ELF-1 (cell line): ENCODE results near the gene CDH4.

Experiments
- DNase-seq: peaks from one replicate; pipeline ENCODE4 v3.0.0-alpha.2; 2016; ENCODE audit warnings: low read depth, low spot score

CDH4 gene

GRCh38 chr20:61516346-61517208, 264.5 kb downstream of the CDH4 start:
- no peak for DNase-seq

- DNase-seq, result no peak
Observed at GRCh38 chr20:61517419-61517818, 265.4 kb downstream of the CDH4 start.

- DNase-seq, result no peak
Observed at GRCh38 chr20:61518424-61518951, 266.4 kb downstream of the CDH4 start.

DNA sequence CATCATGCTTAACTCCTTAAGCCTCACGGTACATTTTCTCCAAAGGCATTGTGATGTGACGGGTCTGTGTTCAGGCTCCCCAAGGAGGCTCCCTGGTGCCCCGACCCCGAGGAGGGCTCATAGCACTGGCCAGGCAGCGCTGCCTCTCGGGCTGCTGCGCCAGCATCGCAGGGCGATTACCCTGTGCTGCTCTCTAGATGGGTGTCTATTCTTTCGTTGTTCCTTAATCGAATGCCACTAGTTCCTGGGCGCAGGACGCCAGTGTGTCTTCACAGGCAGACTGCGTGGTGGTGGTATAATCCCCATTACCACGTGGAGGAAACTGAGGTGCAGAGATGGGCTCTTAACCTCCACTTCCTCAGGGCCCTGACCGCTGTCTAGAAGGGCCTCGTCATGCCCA, 267.4 kb downstream of the CDH4 start:
- DNase-seq, result no peak

DNA sequence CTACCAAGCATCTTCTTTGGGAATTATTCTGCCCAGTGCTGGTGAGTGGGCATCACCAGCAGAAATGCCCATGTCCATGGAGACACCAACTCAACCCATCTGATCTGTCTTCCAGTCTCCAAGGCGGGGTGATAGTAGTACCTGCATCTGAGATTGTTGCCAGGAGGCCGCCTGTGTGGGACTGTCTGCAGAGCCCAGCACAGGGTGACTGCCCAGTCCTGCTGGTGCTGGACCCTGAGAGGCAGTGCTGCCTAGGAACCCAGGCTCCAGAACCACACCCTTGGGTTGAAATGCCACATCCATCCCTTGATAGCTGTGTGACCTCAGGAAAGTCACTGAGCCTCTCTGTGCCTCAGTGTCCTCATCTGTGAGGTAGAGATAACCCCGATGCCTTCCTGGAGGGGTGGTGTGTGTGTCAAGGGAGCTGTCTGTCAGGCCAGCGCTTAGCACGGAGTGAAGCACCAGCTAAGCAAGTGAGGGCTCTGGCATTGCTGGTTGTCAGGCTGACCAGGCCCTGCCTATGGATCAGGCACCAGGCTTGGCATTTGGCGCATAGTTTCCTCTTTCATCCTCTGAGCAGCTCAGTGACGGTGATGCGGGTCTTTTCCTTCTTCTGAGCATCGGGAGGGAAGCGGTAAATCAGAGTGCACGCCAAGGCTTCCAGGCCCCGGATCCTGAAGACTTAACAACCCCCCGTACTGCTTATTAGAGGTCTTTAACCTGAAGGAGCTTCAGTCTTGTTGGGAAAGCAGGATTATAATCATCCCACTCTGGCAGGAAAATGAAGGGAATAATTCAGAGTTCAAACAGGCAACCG, 268.2 kb downstream of the CDH4 start:
- DNase-seq, result no peak

DNA sequence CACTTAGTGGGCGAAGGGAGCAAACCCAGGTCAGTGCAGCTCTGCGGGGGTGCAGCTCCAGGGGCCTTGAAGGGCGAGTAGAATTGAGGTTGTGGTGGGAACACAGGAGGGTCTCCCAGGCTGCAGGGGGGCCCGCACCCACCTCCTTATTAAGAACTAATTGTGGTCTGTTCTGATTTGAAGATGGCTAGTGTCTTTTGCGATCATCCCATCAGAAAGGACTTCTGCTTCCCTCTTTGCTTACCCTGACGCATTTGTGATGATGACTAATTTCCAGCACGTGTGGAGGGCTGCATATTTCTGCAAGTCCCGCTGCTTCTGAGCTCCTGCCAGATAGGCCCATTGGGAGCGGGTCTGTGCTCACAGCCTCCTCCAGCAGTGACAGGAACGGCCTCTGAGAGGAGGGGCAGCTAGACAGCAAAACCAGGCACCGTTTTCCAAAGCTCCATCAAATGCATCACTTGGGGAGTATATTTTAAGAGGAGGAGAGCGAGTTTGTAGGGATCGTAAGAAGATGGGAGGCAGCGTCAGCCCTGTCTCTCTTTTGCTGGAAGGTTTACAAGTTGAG, 268.9 kb downstream of the CDH4 start:
- DNase-seq, result peak; percentile 32

DNA sequence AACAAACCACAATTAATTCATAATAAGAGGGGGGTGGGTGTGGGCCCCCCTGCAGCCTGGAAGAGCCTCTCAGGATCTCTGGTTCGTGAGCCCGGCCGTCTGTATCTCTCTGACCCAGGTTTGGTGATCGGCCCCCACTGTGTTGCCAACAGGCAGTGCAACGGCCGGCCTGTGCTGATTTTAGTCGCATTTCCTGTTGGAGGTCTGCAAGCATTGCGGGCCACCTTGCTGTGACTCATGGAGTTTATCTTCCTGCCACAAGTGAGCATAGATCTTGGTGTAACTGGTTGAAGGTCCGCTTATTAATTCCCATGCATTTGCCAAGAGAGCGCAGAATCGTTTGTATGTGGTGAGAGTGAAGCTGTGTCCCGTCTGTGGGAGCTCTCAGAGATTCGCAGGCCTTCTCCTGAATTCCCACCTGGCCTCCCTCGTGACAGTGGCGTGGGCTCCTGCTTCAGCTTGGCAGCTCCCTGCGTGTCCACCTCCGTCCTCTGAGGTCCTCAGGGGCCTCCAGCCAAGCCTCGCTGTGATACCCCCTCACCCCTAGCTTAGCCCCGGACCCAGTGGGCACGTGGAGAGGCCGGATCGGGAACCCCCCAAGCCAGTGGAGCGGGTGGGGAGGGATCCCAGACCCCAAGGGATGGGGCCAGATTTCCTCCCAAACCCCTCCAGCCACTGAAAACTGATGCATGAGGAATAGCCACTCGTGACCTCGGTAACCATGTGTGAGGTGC, 269.8 kb downstream of the CDH4 start:
- DNase-seq, result no peak

- DNase-seq, result no peak
Observed at GRCh38 chr20:61522498-61523090, 270.5 kb downstream of the CDH4 start.

GRCh38 chr20:61523145-61523544, 271.1 kb downstream of the CDH4 start:
- no peak for DNase-seq

DNA sequence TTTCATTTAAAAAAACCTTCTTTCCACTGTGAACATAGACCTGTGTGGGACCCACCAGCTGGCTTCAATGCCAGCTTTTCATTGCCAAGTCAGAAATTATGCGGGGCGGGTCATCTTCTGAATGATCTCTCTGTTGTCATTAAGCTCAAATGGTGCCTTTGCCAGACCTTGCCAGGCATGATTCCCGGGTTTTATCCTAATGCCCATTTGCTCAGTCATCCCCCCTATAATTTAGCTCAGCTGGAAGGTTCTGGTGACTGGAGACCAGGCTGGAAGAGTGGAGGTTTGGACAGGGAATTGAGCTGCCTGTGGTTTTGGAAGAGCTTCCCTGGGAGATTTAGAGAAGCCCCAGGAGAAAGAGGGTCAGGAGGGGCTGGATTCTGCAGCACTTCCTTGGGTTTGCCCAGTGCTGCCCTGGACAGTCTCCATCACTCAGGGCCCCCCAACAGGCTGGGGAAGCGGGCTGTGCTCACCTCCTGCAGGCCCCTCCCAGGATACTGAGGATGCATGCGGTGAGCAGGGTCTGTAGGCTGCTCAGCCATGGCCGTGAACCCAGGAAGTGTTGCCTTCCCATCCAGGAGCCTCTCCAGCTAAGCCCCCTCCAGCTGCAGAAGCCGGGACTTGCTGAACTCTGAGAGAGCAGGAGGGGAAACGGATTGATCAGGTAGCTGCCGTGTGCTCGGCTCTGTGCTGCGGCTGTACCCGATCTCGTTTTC, 273.0 kb downstream of the CDH4 start:
- DNase-seq, result no peak

DNA sequence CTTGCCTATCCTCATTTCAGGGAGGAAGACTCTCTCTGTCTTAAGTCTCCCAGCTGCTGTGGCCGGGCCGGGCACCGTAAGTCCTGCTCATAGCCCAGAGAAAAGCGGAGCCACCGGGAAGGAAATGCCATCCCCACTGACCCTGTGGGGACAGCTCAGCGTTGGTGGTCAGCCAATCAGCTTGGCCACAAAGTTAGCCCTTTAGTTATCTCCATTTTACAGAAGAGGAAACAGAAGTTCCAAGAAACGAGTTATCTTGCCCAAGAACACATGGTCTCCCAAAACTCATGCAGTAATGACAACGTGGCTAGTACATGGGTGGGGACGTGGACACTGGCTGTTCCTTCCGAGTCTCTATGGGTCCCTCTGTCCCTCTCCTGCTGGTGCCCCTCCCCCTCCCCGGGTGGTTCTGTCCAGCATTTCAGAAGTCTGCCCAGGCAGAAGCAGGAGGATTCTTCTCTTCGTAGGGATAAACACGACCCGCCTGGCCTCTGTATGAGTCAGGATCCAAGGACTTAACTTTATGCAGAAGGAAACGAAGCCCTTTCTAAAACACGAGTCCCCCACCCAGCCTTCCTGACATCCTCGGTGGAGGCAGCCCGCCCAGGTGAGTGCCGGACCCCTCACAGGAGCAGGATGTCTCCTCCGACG, 273.8 kb downstream of the CDH4 start:
- peak; percentile 37 for DNase-seq

GRCh38 chr20:61526907-61527306, 274.8 kb downstream of the CDH4 start:
- DNase-seq, result no peak

DNA sequence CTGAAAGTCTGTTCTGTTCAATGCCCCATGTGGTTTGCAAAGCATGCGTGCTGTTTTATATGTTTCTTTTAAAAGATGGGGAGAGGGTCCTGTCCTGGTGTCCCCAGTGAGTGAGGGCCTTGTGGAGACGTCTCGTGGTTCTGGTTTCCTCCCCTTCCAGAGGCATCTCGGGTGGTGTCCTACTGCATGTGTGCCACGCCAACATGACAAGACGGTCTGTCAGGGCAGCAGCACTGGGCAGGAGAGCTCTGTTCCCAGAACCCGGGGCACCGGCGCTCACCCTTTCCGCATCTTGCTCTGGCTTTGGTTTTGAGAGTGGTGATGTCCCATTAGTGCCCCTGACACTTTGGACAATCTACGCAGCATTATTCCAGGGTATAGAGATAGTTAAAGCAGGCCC, 275.6 kb downstream of the CDH4 start:
- no peak for DNase-seq

GRCh38 chr20:61528591-61528990, 276.5 kb downstream of the CDH4 start:
- DNase-seq, result no peak

DNA sequence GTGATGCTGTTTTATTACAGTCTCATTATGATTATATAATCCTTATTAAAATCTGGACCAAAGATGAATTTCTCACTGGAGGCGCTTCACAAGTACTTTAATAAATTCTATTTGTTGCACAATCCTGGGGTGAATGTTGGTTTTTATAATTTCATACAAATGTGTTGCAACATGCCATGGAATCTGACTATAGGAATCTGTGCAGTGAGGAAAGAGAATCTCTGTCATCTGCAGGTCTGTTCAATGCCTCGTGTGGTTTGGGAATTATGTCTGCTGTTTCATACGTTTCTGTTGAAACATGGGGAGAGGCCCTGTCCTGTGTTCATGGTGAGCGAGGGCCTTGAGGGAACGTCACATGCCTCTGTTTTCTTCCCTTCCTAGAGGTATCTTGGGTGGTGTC, 277.3 kb downstream of the CDH4 start:
- DNase-seq, result no peak

- DNase-seq, result peak; percentile 40
Observed at GRCh38 chr20:61531553-61532345, 279.7 kb downstream of the CDH4 start.

DNA sequence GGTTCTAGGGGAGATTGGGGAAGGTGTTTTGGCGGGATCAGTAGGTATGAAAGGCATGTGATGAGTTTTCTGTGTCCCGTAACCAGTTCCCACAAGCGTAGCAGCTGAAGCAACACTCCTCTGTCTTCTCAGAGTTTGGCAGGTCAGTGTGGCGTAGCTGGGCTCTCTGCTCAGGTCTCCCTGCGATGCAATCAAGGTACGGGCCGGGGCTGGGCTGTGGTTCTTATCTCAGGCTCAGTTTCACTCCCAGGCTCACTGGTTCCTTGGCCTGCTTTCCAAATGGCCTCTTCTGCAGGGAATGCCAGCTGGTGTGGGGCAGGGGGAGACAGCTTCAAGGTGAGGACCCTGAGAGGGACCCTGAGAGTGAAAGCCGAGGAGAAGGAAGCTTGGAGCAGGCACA, 280.7 kb downstream of the CDH4 start:
- no peak for DNase-seq

- DNase-seq, result no peak
Observed at GRCh38 chr20:61533231-61533631, 281.2 kb downstream of the CDH4 start.

DNA sequence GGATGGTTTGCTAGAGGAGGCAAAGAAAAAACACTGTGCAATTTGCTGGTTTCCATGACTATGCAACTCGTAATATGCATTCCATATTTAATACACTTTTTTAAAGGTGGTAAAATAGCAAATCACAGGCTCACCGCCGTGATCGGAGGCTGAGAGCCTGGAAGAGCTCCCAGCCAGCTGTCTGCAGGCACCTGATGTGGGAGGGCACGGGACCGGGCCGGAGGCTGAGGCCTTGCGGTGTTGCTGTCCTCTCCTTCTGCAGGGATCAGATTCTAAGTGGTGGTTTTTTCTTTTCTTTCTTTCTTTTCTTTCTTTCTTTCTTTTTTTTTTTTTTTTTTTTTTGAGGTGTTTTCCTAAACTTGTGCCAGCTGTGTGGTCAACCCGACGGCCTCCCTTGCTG, 282.3 kb downstream of the CDH4 start:
- DNase-seq, result no peak
